Ovary (tissue), 9 donors: ENCODE data around the gene NCAM1. TPM values are rescaled to one million over a fixed set of nuclear protein-coding genes. Genes with fewer than 3 reads are reported as not detected.

Source experiments
- DNase-seq, 5 donors: peaks; one replicate each; pipeline ENCODE4 v3.0.0-alpha.2; 2019 to 2020
- H3K27ac ChIP-seq, 2 donors: fragments of 200-600 bp; one replicate each; pipeline versions ENCODE4 v1.5.1 to v1.8.0; 2019 to 2022
- H3K27me3 ChIP-seq: fragments of 200-600 bp; one replicate; pipeline ENCODE4 v1.8.0; 2022
- H3K36me3 ChIP-seq: fragments of 200-600 bp; sonication (generic); one replicate; pipeline ENCODE4 v1.5.1; 2019
- H3K4me1 ChIP-seq: one replicate; pipeline ENCODE4 v1.8.1; 2013; ENCODE audit warnings: mild to moderate bottlenecking, moderate library complexity; ENCODE audit not compliant: insufficient read depth
- H3K4me3 ChIP-seq: fragments of 200-600 bp; sonication (generic); one replicate; pipeline ENCODE4 v1.5.1; 2017
- H3K9me3 ChIP-seq, 2 donors: fragments of 200-600 bp in 1 of 2; sonication (generic) in 1 of 2; one replicate each; pipeline versions ENCODE4 v1.5.1 to v1.8.1; 2013 to 2019; ENCODE audit warnings: mild to moderate bottlenecking in 1 of 2, moderate library complexity in 1 of 2
- CTCF ChIP-seq, 3 donors: fragments of 450-650 bp in 2 of 3; fragments of 200-600 bp in 1 of 3; IDR thresholded peaks; one replicate each; pipeline versions ENCODE4 v1.5.1 to v1.8.0; 2016 to 2022; ENCODE audit warnings: antibody characterized with exemption in 3 of 3, mild to moderate bottlenecking in 1 of 3
- EP300 ChIP-seq: sonication (generic); formaldehyde crosslinking; IDR thresholded peaks from one replicate; pipeline ENCODE4 v1.6.1; 2017; ENCODE audit warnings: antibody characterized with exemption
- POLR2A ChIP-seq: fragments of 450-650 bp; IDR thresholded peaks from one replicate; pipeline ENCODE4 v1.6.1; 2017; ENCODE audit warnings: antibody characterized with exemption, mild to moderate bottlenecking, moderate library complexity
- WGBS, 3 donors: extraction: QIAGEN DNeasy Blood & Tissue Kit in 1 of 3; methylation state at CpG; one replicate each; pipeline versions ENCODE4 v1.1.5 to v1.1.7; 2013 to 2017; 5-methylcytosine and 5-hydroxymethylcytosine counted together
- intact Hi-C, 4 donors: fragments of 100-400 bp; cut with DNase I; formaldehyde crosslinking; loops; one replicate each; pipeline versions ENCODE4 v1.11.0 to v1.15.1; 2022 to 2023
- polyA plus RNA-seq, 2 donors: library from polyadenylated mRNA; stranded (reverse); fragments of 200-250 nt in 1 of 2; fragments of 350-450 nt in 1 of 2; fragmentation: Illumina TruSeq in 1 of 2; extraction: RNeasy Lipid Tissue Mini Kit (QIAGEN cat#74804) in 1 of 2; gene quantifications; one replicate each; pipeline ENCODE4 v1.2.3, GENCODE V29; 2013 to 2014
- total RNA-seq, 7 donors: library from RNA; depleted of rRNA in 2 of 7; stranded (reverse); fragments of >200 nt in 2 of 7; fragmentation: NEBNext Ultra II Directional in 3 of 7; extraction: Animal tissue kit (Norgen Biotek cat#: 25700) in 3 of 7; gene quantifications; one replicate each; pipeline versions ENCODE4 v1.1.0 to v1.2.4, GENCODE V29; 2016 to 2023
- donor health status: DM: no; HTN: no; CAD: no; lungs with moderate emphysema.
- donor health status: DM: no; HTN: no; CAD: no.
- donor health status: Bipolar disorder and iron deficiency.
- donor health status: DM: yes; HTN: yes; CAD: no.
- donor health status: DM: no; HTN: no; CAD: no.
- donor health status: DM: yes; HTN: yes; CAD: no.

NCAM1 gene
- total and polyA plus RNA-seq, 9 donors, result 23.0 to 194 (median 106) TPM

- peaks cover 3% of the 10 kb centered on the region for H3K4me1 ChIP-seq
- no peak for DNase-seq
- no peaks in the 10 kb centered on the region for H3K9me3 ChIP-seq
- intact Hi-C loops, result no loop called here
- H3K27me3 ChIP-seq, result no peaks in the 10 kb centered on the region
- WGBS, 3 donors, result 95 to 99% (median 99%) methylated on average over 4 of the region's 4 CpGs
- TF ChIP-seq EP300, result no peak
- no peak for TF ChIP-seq POLR2A
- TF ChIP-seq CTCF (IDR thresholded peaks at IDR 0.05), result no peak
- no peaks in the 10 kb centered on the region for H3K36me3 ChIP-seq
- no peak overlapping the region for H3K4me3 ChIP-seq
- H3K27ac ChIP-seq, result no peak overlapping the region
Observed at GRCh38 chr11:113241636-113242054, 280.4 kb downstream of the NCAM1 start.

- Histone ChIP-seq H3K36me3 (no peaks in the 10 kb centered on the region), H3K9me3 (no peaks in the 10 kb centered on the region), H3K4me3 (no peak overlapping the region), H3K4me1 (peaks cover 3% of the 10 kb centered on the region), H3K27me3 (no peaks in the 10 kb centered on the region), H3K27ac (peak overlapping the region in 1 of 2 donors; percentile 34)
- TF ChIP-seq POLR2A (no peak), CTCF (IDR thresholded peaks at IDR 0.05) (no peak), EP300 (no peak)
- 96 to 97% (median 96%) methylated on average over 3 of the region's 3 CpGs for WGBS, 3 donors
- intact Hi-C loops, result no loop called here
- DNase-seq, result no peak
Observed at GRCh38 chr11:113242060-113242459, 280.8 kb downstream of the NCAM1 start.

GRCh38 chr11:113242767-113243397 lies 281.7 kb downstream of the NCAM1 start:
- peak overlapping the region; percentile 12 for H3K4me3 ChIP-seq
- no peaks in the 10 kb centered on the region for H3K27me3 ChIP-seq
- peak overlapping the region in 1 of 2 donors; percentile 34 for H3K27ac ChIP-seq
- H3K9me3 ChIP-seq, result no peaks in the 10 kb centered on the region
- peak in 3 of 5 donors; percentile 35 to 38 (median 36) for DNase-seq
- TF ChIP-seq CTCF (IDR thresholded peaks at IDR 0.05) (no peak), POLR2A (no peak), EP300 (no peak)
- H3K36me3 ChIP-seq, result no peaks in the 10 kb centered on the region
- intact Hi-C loops, result no loop called here
- WGBS, 3 donors, result 17 to 22% (median 19%) methylated on average over 21 of the region's 21 CpGs
- peaks cover 3% of the 10 kb centered on the region for H3K4me1 ChIP-seq

- no peak for DNase-seq
- H3K9me3 ChIP-seq, result no peaks in the 10 kb centered on the region
- H3K27ac ChIP-seq, result no peak overlapping the region
- intact Hi-C loops, result no loop called here
- H3K27me3 ChIP-seq, result no peaks in the 10 kb centered on the region
- peaks cover 3% of the 10 kb centered on the region for H3K4me1 ChIP-seq
- TF ChIP-seq EP300 (no peak), CTCF (IDR thresholded peaks at IDR 0.05) (no peak), POLR2A (no peak)
- no peaks in the 10 kb centered on the region for H3K36me3 ChIP-seq
- no peak overlapping the region for H3K4me3 ChIP-seq
- WGBS, 3 donors, result 84 to 92% (median 90%) methylated on average over 5 of the region's 5 CpGs
Observed at GRCh38 chr11:113243696-113244095, 282.5 kb downstream of the NCAM1 start.
